MCF 10A (cell line): ENCODE measurements around the gene SCUBE1. TPM values are rescaled to one million over a fixed set of nuclear protein-coding genes. Genes with fewer than 3 reads are reported as not detected.

Experiments used
- BruUV-seq: library from RNA; stranded (reverse); fragments of 400-500 nt; replicated peaks from 2 replicates; lab custom pipeline; 2021; lab: Mats Ljungman, UMichigan
- CTCF ChIA-PET: fragments of 300-600 bp; sonication (Branson Sonifier 250); formaldehyde crosslinking; extraction: SDS; loops from one replicate; lab custom pipeline; 2021; ENCODE audit warnings: antibody characterized with exemption, inconsistent platforms; lab: Yijun Ruan, JAX
- POLR2A ChIA-PET: fragments of 300-600, 350-650 bp; sonication (Branson Sonifier 250); formaldehyde crosslinking; extraction: SDS; loops from one replicate; lab custom pipeline; 2020; ENCODE audit warnings: antibody characterized with exemption, inconsistent platforms; lab: Yijun Ruan, JAX
- DNase-seq: peaks from one replicate; pipeline ENCODE4 v3.0.0-alpha.2; 2018; ENCODE audit not compliant: unreplicated experiment
- H3K27ac Mint-ChIP-seq: one replicate; pipeline ENCODE4 v1.8.0; 2022; ENCODE audit warnings: mild to moderate bottlenecking, low read depth, mixed read lengths; ENCODE audit not compliant: unreplicated experiment
- H3K27me3 Mint-ChIP-seq: one replicate; pipeline ENCODE4 v1.8.0; 2022; ENCODE audit warnings: mixed read lengths; ENCODE audit not compliant: insufficient read depth, unreplicated experiment
- H3K36me3 Mint-ChIP-seq: one replicate; pipeline ENCODE4 v1.8.0; 2022; ENCODE audit warnings: mild to moderate bottlenecking, moderate library complexity, mixed read lengths; ENCODE audit not compliant: insufficient read depth, unreplicated experiment
- H3K4me1 Mint-ChIP-seq: one replicate; pipeline ENCODE4 v1.8.0; 2022; ENCODE audit warnings: mixed read lengths; ENCODE audit not compliant: insufficient read depth, unreplicated experiment
- H3K4me3 Mint-ChIP-seq: one replicate; pipeline ENCODE4 v1.8.0; 2022; ENCODE audit warnings: mild to moderate bottlenecking, moderate library complexity, mixed read lengths; ENCODE audit not compliant: unreplicated experiment
- H3K9me3 Mint-ChIP-seq: one replicate; pipeline ENCODE4 v1.8.0; 2022; ENCODE audit warnings: mixed read lengths; ENCODE audit not compliant: unreplicated experiment
- intact Hi-C: fragments of 100-400 bp; cut with micrococcal nuclease; formaldehyde crosslinking; loops from 2 replicates; pipeline ENCODE4 v1.14.1; 2022
- total RNA-seq: library from RNA; stranded (reverse); gene quantifications from 2 replicates; pipeline ENCODE4 v1.2.3, GENCODE V29; 2022
- TF ChIP-seq, protein P1 (sequence below): fragments of 200-600 bp; IDR thresholded peaks from one replicate; pipeline ENCODE4 v1.8.0; 2022; ENCODE audit warnings: antibody characterized with exemption, mild to moderate bottlenecking; ENCODE audit not compliant: unreplicated experiment

SCUBE1 gene
- total RNA-seq, 1 experiment from 2014 or later = not detected

DNA sequence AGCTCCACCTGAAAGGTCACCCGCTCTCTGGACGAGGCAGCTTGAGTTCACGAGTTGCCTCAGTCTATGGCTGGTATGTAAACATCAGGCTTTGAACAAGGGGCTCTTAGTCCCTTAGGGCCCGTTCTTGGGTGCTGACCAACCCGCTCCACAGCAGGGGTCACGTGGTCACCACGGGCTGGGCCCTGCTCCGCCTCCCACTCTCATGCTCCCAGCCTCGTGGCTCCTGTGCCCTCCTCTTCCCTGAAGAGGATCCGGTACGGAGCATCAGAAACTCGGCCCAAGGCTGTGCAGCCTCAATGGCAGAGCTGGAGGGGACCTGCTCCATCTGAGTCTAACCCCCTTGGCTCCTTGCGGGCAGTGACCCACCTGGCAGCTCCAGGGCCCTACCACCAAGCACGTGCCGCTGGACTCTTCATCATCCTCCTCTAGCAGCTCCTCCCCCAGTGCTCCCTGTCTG lies 102.0 kb downstream of the SCUBE1 start:
- Mint-ChIP-seq H3K4me3 (no peak overlapping the region), H3K27me3 (peaks cover 29% of the 10 kb centered on the region), H3K36me3 (no peaks in the 10 kb centered on the region), H3K9me3 (no peaks in the 10 kb centered on the region), H3K4me1 (no peaks in the 10 kb centered on the region), H3K27ac (no peak overlapping the region)
- BruUV-seq = no TSS peak
- CTCF ChIA-PET = interaction anchor here (0.7 kb wide), 1 partner anchor 1369 kb away, joined by 3 read pairs; no protein-coding TSS in a partner anchor
- TF ChIP-seq, protein P1, sequence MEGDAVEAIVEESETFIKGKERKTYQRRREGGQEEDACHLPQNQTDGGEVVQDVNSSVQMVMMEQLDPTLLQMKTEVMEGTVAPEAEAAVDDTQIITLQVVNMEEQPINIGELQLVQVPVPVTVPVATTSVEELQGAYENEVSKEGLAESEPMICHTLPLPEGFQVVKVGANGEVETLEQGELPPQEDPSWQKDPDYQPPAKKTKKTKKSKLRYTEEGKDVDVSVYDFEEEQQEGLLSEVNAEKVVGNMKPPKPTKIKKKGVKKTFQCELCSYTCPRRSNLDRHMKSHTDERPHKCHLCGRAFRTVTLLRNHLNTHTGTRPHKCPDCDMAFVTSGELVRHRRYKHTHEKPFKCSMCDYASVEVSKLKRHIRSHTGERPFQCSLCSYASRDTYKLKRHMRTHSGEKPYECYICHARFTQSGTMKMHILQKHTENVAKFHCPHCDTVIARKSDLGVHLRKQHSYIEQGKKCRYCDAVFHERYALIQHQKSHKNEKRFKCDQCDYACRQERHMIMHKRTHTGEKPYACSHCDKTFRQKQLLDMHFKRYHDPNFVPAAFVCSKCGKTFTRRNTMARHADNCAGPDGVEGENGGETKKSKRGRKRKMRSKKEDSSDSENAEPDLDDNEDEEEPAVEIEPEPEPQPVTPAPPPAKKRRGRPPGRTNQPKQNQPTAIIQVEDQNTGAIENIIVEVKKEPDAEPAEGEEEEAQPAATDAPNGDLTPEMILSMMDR = no peak
- POLR2A ChIA-PET = no interaction called here
- intact Hi-C loops = no loop called here
- DNase-seq = no peak

DNA sequence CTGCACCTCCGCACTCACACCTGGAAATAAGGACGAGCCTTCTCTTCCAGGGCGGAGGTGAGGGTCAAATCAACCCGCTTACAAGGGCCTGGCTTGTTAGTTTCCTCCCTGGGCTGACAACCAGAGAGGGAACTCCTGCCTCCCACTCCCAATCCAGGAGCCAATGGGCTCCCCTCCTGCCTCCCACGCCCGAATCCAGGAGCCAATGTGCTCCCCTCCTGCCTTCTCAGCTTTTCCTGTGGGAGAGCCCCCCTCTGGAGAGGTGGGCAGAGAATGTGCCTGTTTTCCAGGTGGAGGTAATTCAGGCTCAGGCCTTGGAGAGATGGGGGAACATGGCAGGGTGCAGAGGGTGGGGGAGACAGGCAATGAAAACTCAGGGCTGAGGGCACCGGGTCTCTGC lies 102.6 kb downstream of the SCUBE1 start:
- CTCF ChIA-PET = no interaction called here
- H3K4me1 Mint-ChIP-seq = no peaks in the 10 kb centered on the region

DNA sequence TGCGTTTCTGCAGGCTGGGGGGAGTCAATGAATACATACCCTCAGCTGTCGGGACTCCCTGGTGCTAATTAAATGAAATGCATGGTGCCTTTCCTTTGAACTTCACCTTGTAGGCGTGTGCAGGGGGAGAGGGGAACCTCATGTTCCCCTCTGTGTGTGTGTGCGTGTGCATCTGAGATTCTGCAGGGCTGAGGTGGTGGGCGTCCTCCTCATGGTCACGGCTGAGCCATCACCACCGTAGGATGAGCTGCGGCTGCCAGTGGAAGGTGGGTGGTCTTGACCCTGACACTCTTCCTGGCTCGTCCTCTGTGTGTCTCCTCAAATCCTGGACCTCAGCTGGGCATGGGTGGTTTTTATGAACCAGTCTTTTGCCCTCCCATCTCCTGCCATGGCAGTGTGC lies 103.2 kb downstream of the SCUBE1 start:
- H3K27ac Mint-ChIP-seq = no peak overlapping the region
- ChIA-PET POLR2A (no interaction called here), CTCF (no interaction called here)
- intact Hi-C loops = no loop called here
- H3K9me3 Mint-ChIP-seq = no peaks in the 10 kb centered on the region
- no peaks in the 10 kb centered on the region for H3K4me1 Mint-ChIP-seq
- H3K36me3 Mint-ChIP-seq = no peaks in the 10 kb centered on the region
- H3K27me3 Mint-ChIP-seq = peaks cover 38% of the 10 kb centered on the region
- TF ChIP-seq, protein P1 = no peak
- no peak for DNase-seq
- no peak overlapping the region for H3K4me3 Mint-ChIP-seq
- no TSS peak for BruUV-seq

More for the DNA sequence above, 102.6 kb downstream of the SCUBE1 start:
- peaks cover 34% of the 10 kb centered on the region for H3K27me3 Mint-ChIP-seq
- no peak for DNase-seq
- no peak overlapping the region for H3K27ac Mint-ChIP-seq
- POLR2A ChIA-PET = no interaction called here
- no peaks in the 10 kb centered on the region for H3K36me3 Mint-ChIP-seq
- TF ChIP-seq, protein P1 = no peak
- H3K4me3 Mint-ChIP-seq = no peak overlapping the region
- no peaks in the 10 kb centered on the region for H3K9me3 Mint-ChIP-seq
- no TSS peak for BruUV-seq
- intact Hi-C loops = no loop called here

DNA sequence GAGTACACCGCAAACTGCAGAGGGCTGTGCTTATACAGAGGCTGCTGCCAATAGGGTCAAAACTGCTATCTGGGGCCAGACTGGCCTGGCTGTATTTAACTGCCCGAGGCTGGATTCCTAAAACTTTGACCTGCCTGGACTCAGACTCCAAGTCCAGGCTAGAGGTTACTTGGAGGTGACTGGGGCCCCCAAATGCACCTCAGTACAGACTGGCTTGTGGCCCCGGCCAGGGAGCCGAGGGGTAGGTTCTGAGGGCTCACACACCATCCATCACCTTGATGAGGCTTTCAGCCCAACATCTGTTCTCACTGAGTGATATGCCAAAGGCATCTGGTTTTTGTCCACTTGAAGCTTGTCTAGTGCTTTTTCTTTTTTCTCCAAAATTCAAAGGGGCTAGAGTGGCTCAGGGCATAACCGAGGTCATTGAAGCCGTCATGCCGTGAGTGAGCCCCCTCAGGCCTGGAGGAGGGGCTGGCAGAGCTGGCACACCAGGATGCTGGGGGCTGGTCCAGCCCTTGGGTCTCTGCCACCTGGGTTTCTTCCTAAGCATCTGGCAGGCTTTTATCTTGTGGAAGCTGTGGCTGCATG lies 103.9 kb downstream of the SCUBE1 start:
- no peaks in the 10 kb centered on the region for H3K36me3 Mint-ChIP-seq
- intact Hi-C loops = no loop called here
- no peak overlapping the region for H3K4me3 Mint-ChIP-seq
- POLR2A ChIA-PET = no interaction called here
- H3K27me3 Mint-ChIP-seq = peaks cover 38% of the 10 kb centered on the region
- H3K27ac Mint-ChIP-seq = no peak overlapping the region
- no peaks in the 10 kb centered on the region for H3K9me3 Mint-ChIP-seq
- H3K4me1 Mint-ChIP-seq = no peaks in the 10 kb centered on the region
- TF ChIP-seq, protein P1 = no peak
- no peak for DNase-seq
- CTCF ChIA-PET = interaction anchor here (0.6 kb wide), 1 partner anchor 664 kb away, joined by 3 read pairs; no protein-coding TSS in a partner anchor
- BruUV-seq = no TSS peak
